SU-DHL-6 (cell line): ENCODE data around the gene CACNB2.

Experiments used
- H2AFZ ChIP-seq: fragments of 200-600 bp; sonication (generic); 2 replicates; pipeline ENCODE4 v1.6.1; 2014; ENCODE audit warnings: low read depth, mild to moderate bottlenecking, moderate library complexity, mixed read lengths, antibody characterized with exemption, low read length; ENCODE audit not compliant: severe bottlenecking
- H3F3A ChIP-seq: fragments of 200-600 bp; shearing (Covaris generic); 2 replicates; pipeline ENCODE4 v1.6.0; 2016; ENCODE audit warnings: antibody characterized with exemption, mild to moderate bottlenecking; ENCODE audit not compliant: insufficient read depth
- H3K27ac ChIP-seq: fragments of 200-600 bp; sonication (generic); 2 replicates; pipeline ENCODE4 v1.5.1; 2016; ENCODE audit warnings: low read depth, mild to moderate bottlenecking, low read length, moderate library complexity, mixed read lengths
- H3K27me3 ChIP-seq: fragments of 200-600 bp; sonication (generic), shearing (Covaris generic); 2 replicates; pipeline ENCODE4 v1.6.0; 2014; ENCODE audit warnings: mild to moderate bottlenecking, low read length
- H3K36me3 ChIP-seq: fragments of 200-600 bp; sonication (generic); 2 replicates; pipeline ENCODE4 v1.6.1; 2014; ENCODE audit warnings: mild to moderate bottlenecking, low read length, mixed read lengths
- H3K4me2 ChIP-seq: fragments of 300-600, 200-600 bp; shearing (Covaris generic), sonication (generic); 2 replicates; pipeline ENCODE4 v1.6.0; 2014; ENCODE audit warnings: low read length, low read depth, mild to moderate bottlenecking; ENCODE audit not compliant: poor library complexity, severe bottlenecking
- H3K4me3 ChIP-seq: fragments of 200-600 bp; sonication (generic); 2 replicates; pipeline ENCODE4 v1.5.1; 2014; ENCODE audit warnings: antibody characterized with exemption, low read length, mild to moderate bottlenecking, mixed read lengths; ENCODE audit not compliant: insufficient read depth, poor library complexity, severe bottlenecking
- H3K79me2 ChIP-seq: fragments of 200-600 bp; sonication (generic); 2 replicates; pipeline ENCODE4 v1.6.1; 2014; ENCODE audit warnings: mild to moderate bottlenecking, low read length, moderate library complexity; ENCODE audit not compliant: insufficient read depth
- H3K9ac ChIP-seq: fragments of 200-600 bp; sonication (generic); 2 replicates; pipeline ENCODE4 v1.7.0; 2014; ENCODE audit warnings: mild to moderate bottlenecking, low read length
- H3K9me2 ChIP-seq: fragments of 200-600 bp; sonication (generic); replicated peaks from 2 replicates; pipeline ENCODE4 v1.6.1; 2014; ENCODE audit warnings: low read length; ENCODE audit not compliant: insufficient read depth
- H3K9me3 ChIP-seq: fragments of 200-600 bp; sonication (generic); 2 replicates; pipeline ENCODE4 v1.6.1; 2014; ENCODE audit warnings: low read length, mixed read lengths; ENCODE audit not compliant: insufficient read depth
- H4K20me1 ChIP-seq: fragments of 200-600 bp; sonication (generic); 2 replicates; pipeline ENCODE4 v1.6.1; 2014; ENCODE audit warnings: low read depth, mild to moderate bottlenecking, antibody characterized with exemption, low read length, moderate library complexity, mixed read lengths
- EZH2phosphoT487 ChIP-seq: fragments of 200-600 bp; sonication (generic), shearing (Covaris generic); conservative IDR thresholded peaks from 2 replicates; pipeline ENCODE4 v1.6.1; 2018; ENCODE audit warnings: mild to moderate bottlenecking, antibody characterized with exemption, low read length, moderate library complexity, mixed read lengths
- TF ChIP-seq, protein P1 (sequence below): fragments of 200-600 bp; sonication (generic); IDR thresholded peaks from one replicate; pipeline ENCODE4 v1.5.1; 2017; ENCODE audit warnings: antibody characterized with exemption, mild to moderate bottlenecking, low read length, moderate library complexity; ENCODE audit not compliant: insufficient read depth, poor library complexity, severe bottlenecking

CACNB2 gene

DNA sequence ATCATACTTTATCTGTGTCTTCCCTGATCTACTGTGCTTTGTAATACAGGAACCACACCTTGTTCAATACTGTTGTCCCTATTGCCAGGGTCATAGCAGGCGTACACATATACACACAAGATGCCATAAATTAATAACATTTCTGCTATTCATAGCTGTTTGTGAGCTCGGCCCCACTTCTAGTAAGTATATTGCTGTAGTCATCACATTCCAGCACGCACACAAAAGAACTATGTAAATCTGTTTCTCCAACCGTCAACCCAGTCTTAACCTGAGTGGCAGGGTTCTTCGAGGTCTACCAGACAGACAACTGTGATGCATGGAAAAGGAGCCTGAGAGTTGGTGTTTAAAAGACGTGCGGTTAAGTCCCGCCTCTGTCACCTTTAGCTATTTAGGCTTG, 5.7 kb upstream of the CACNB2 start:
- Histone ChIP-seq H3K4me2 (no peak overlapping the region), H3K9ac (no peak overlapping the region), H3F3A (no peaks in the 10 kb centered on the region), H3K36me3 (no peaks in the 10 kb centered on the region), H3K79me2 (no peaks in the 10 kb centered on the region), H4K20me1 (no peaks in the 10 kb centered on the region), H3K9me2 (no peaks in the 10 kb centered on the region), H3K27ac (no peak overlapping the region), H3K9me3 (no peaks in the 10 kb centered on the region), H2AFZ (no peak overlapping the region), H3K27me3 (no peaks in the 10 kb centered on the region), H3K4me3 (no peak overlapping the region)
- TF ChIP-seq, protein P1, sequence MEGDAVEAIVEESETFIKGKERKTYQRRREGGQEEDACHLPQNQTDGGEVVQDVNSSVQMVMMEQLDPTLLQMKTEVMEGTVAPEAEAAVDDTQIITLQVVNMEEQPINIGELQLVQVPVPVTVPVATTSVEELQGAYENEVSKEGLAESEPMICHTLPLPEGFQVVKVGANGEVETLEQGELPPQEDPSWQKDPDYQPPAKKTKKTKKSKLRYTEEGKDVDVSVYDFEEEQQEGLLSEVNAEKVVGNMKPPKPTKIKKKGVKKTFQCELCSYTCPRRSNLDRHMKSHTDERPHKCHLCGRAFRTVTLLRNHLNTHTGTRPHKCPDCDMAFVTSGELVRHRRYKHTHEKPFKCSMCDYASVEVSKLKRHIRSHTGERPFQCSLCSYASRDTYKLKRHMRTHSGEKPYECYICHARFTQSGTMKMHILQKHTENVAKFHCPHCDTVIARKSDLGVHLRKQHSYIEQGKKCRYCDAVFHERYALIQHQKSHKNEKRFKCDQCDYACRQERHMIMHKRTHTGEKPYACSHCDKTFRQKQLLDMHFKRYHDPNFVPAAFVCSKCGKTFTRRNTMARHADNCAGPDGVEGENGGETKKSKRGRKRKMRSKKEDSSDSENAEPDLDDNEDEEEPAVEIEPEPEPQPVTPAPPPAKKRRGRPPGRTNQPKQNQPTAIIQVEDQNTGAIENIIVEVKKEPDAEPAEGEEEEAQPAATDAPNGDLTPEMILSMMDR: no peak
- TF ChIP-seq EZH2phosphoT487: no peak

DNA sequence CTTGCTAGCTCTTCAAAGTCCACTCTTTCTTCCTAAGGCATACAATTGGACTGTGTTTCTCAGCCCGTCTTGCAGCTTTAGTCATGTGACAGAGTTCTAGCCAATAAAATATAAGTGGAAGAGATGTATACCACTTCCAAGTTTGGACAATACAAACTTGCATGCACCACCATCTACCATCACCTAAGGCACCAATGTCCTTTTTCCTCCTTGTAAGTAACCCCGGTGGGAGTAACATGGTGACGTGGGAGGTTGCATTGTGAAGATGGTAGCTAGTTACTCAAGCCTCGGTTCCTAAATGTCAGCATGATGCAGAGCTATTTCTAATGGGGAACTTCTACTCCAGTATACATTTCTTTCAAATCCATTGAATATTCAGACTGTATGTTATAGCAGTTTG, 5.3 kb upstream of the CACNB2 start:
- Histone ChIP-seq H3K4me3 (no peak overlapping the region), H2AFZ (no peak overlapping the region), H3F3A (no peaks in the 10 kb centered on the region), H3K9me2 (no peaks in the 10 kb centered on the region), H3K4me2 (no peak overlapping the region), H4K20me1 (no peaks in the 10 kb centered on the region), H3K9me3 (no peaks in the 10 kb centered on the region), H3K27ac (no peak overlapping the region), H3K79me2 (no peaks in the 10 kb centered on the region), H3K36me3 (no peaks in the 10 kb centered on the region), H3K9ac (no peak overlapping the region), H3K27me3 (no peaks in the 10 kb centered on the region)
- TF ChIP-seq, protein P1: no peak
- no peak for TF ChIP-seq EZH2phosphoT487

DNA sequence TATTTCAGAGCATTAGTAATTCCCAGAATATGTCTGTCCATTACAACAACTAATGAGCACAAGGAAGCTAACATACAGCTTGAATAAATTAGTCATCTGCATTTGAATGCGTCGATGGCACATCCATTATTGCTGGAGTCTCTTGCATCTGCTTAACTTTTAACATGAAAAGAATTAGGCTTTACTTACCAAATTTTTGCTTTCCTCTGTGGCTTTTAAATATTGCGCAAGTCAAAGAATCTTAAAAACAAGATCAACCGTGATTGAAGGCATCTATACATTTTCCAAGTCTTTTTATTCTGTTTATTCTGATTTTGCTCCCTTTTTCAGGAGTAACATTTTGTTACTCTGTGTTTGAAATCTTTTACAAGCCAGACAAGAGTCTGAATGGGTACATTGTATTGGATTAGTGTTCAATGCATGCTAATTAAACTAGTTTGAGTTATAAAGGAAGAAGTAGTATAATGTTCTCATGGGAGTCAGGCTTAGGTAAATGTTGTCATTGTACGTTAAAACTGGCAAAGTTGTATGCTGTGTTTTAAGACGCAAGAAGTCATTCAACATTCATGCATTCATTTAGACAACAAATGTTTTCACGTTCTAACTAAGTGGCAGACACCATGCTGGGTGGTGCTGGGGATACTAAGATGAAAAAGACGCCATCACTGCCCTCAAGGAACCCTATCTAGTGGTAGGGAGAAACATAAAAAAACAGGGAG, 4.0 kb upstream of the CACNB2 start:
- H3K79me2 ChIP-seq: no peaks in the 10 kb centered on the region
- no peaks in the 10 kb centered on the region for H3K9me2 ChIP-seq
- no peaks in the 10 kb centered on the region for H3F3A ChIP-seq
- H3K9ac ChIP-seq: no peak overlapping the region
- no peaks in the 10 kb centered on the region for H4K20me1 ChIP-seq
- no peak overlapping the region for H3K4me2 ChIP-seq
- no peaks in the 10 kb centered on the region for H3K27me3 ChIP-seq
- TF ChIP-seq EZH2phosphoT487: no peak
- TF ChIP-seq, protein P1: no peak
- no peak overlapping the region for H3K4me3 ChIP-seq
- H3K27ac ChIP-seq: no peak overlapping the region
- H3K9me3 ChIP-seq: no peaks in the 10 kb centered on the region
- no peak overlapping the region for H2AFZ ChIP-seq
- H3K36me3 ChIP-seq: no peaks in the 10 kb centered on the region
